Hematopoietic multipotent progenitor cell treated with erythropoietin and hydrocortisone succinate and interleukin-3 and kit ligand, for 17 days (in vitro differentiated cells): ENCODE measurements around the gene AIFM3.

Experiments
- DNase-seq: peaks from one replicate; pipeline ENCODE4 v3.0.0-alpha.2; 2015; ENCODE audit warnings: low spot score

The AIFM3 gene

DNA sequence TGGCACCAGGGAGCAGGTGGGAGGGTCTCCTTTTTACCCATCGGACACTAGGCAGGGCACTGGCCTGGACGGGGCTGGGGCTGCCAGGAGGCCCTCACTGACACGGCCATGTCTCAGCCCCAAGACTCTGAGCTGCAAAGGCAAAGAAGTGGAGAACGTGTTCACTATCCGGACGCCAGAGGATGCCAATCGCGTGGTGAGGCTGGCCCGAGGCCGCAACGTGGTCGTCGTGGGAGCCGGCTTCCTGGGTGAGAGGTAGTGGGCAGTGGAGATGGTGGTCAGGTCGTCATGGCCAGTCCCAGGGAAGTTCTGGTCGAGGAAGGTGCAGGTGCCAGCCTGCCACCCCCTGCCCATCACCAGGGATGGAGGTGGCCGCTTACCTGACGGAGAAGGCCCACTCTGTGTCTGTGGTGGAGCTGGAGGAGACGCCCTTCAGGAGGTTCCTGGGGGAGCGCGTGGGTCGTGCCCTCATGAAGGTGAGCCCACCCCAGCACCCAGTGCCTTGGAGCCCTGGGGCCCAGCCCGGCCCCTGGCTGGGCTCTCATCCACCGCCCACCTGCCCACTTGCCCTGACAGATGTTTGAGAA is 9.3 kb downstream of the AIFM3 start:
- no peak for DNase-seq

GRCh38 chr22:20977019-20977418 is 10.0 kb downstream of the AIFM3 start:
- no peak for DNase-seq

DNA sequence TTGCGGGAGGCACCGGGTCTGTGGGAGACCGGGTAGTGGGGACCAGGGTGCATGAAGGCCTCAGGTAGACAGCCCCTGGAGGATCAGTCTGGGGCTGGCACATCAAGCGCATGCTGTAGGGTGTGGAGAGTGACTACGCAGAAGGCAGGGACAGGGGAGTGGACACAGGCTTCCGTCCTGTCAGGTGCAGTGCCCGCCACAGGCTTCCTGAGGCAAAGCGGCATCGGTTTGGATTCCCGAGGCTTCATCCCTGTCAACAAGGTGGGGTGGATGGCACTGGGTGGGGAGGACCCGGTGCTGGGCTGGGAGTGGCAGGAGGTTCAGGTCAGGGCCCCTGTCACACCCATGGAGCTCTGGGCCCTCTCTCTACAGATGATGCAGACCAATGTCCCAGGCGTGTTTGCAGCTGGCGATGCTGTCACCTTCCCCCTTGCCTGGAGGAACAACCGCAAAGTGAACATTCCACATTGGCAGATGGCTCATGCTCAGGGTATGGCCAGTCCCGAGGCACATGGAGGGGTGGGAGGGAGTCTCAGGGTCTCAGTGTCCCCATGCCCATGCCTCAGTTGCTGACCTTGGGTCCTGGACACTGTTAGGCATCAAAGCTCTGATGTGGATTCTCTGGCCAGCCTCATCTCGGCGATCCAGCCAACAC is 10.6 kb downstream of the AIFM3 start:
- no peak for DNase-seq

GRCh38 chr22:20978419-20978818 is 11.4 kb downstream of the AIFM3 start:
- DNase-seq: no peak

DNA sequence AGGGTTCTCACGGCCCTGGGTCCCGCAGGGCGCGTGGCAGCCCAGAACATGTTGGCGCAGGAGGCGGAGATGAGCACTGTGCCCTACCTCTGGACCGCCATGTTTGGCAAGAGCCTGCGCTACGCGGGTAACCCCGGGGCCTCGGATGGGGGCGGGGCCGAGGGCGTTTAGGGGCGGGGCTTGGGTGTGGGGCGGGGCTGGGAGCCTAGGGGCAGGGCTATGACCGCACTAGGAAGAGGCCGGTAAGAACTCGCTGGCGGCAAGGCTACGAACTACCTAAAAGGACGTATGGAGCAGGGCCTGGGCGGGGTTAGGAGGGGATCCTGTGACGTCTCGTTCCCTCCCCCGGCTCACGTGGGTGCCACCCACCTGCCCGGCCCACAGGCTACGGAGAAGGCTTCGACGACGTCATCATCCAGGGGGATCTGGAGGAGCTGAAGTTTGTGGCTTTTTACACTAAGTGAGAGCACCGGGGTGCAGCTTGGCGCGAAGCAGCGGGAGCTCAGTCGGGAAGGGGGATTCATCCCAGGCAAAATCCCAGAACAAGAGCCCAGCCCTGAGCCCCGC is 12.3 kb downstream of the AIFM3 start:
- DNase-seq: peak; percentile 51

DNA sequence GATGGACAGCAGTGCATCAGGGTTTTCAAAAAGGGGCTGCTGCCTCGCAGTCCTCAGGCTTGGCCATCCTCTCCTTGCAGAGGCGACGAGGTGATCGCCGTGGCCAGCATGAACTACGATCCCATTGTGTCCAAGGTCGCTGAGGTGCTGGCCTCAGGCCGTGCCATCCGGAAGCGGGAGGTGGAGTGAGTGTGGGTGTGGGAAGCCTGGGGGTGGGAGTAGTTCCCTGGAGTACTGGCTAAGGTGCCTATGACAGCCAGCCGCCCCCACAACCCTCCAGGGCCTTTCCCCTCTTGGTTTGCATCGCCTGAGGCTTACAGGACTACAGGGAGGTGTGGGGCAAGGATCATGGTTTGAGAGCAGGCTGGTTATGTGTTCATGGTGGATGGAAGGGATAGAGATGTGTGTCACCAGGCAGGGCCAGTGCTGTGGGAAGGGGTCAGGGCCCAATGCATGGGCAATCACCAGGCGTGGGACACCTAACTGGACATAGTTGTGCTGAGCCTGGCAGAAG is 12.9 kb downstream of the AIFM3 start:
- DNase-seq: no peak

GRCh38 chr22:20980523-20980922 is 13.5 kb downstream of the AIFM3 start:
- no peak for DNase-seq

DNA sequence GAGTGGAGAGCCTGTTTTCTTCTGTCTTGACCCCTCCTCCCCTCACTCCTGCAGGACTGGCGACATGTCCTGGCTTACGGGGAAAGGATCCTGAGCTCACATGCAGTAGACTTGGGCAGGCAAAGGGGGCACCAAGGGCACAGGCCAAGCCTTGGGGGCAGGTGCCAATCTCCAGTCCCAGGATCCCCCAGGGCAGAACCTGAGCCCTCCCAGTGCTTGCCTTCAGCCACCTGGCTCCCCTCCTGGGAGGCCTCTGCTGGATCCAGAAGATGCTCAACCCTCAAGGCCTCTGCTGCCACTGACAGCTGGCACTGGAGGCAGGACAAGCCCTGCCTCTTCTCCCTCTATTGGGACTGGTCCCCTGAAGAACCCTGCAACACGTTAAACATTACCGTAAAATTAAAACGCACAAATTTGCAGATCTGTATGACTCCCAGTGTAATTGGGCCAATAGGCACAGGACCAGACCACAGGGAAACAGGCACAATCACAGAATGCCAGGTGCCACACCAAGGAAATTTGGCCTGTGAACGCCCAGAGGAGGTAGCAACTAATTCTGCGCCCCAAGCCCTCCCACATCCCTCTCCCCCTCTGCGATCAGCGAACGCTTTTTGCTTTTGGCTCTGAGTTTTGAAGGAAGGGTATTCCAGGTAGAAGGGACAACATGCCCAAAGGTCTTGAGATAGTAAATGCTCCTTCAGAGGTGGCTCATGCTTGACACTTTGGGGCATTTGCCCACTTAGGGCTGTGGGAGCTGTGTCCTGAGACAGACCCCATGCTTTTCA is 14.1 kb downstream of the AIFM3 start:
- no peak for DNase-seq

DNA sequence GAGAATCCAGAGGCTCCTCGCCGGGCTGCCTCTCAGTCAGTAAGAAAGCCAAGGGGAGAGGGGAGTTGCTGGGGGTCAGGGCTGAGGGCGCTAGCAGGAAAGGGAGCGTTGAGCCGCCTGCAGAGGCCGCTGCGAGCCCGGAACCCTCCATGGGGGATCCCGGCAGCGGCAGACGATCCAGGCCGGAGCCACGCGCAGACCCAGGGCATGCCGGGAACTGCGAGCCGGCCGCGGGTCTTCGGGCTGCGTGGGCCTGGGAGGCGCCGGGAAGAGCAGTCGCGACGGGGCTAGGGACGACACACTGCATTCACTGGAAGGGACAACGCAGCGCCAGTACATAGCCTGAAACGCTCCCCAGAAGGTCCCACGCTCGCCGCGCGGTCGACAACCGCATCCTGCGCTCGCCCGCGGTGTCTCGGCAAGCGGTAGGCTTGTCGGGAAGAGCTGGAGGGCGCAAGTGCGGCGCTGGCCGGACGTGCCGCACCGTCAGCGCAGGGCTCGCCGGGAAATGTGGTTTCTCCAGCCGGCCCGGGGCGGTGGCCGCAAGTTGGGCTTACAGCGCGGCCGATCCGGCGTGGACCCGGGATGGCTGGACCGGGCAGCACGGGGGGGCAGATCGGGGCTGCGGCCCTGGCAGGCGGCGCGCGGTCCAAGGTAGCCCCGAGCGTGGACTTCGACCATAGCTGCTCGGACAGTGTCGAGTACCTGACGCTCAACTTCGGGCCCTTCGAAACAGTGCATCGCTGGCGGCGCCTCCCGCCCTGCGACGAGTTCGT is 14.9 kb downstream of the AIFM3 start, which contains the start of gene LZTR1:
Gene LZTR1, plus strand, starts transcription at position 511 of the 776 bp plus-strand sequence. Its CDS starts 75 bp downstream, at position 586.
- DNase-seq: peak; percentile 71

- no peak for DNase-seq
Observed at GRCh38 chr22:20982563-20982882, 15.5 kb downstream of the AIFM3 start.

GRCh38 chr22:20983081-20983771 is 16.2 kb downstream of the AIFM3 start:
- no peak for DNase-seq

- no peak for DNase-seq
Observed at GRCh38 chr22:20985720-20986119, 18.7 kb downstream of the AIFM3 start.

GRCh38 chr22:20986365-20986764 is 19.3 kb downstream of the AIFM3 start:
- DNase-seq: no peak

DNA sequence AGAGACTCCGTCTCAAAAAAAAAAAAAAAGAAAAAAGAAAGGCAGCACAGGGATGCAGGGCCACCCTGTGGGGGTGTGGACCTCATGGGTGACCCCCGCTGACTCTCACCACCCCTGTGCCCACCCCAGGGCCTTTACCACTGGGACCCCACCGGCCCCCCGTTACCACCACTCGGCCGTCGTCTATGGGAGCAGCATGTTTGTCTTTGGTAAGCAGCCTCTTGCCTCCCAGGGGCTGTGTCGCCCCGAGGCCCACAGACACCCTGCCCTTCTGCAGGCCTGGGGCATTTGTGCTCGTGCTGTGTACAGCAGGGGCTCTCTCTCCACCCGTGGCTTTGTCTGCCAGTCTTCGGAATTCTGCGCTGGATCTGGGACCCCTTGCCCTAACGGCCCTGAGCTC is 20.3 kb downstream of the AIFM3 start:
- DNase-seq: no peak

- no peak for DNase-seq
Observed at GRCh38 chr22:20988573-20989322, 21.7 kb downstream of the AIFM3 start.

DNA sequence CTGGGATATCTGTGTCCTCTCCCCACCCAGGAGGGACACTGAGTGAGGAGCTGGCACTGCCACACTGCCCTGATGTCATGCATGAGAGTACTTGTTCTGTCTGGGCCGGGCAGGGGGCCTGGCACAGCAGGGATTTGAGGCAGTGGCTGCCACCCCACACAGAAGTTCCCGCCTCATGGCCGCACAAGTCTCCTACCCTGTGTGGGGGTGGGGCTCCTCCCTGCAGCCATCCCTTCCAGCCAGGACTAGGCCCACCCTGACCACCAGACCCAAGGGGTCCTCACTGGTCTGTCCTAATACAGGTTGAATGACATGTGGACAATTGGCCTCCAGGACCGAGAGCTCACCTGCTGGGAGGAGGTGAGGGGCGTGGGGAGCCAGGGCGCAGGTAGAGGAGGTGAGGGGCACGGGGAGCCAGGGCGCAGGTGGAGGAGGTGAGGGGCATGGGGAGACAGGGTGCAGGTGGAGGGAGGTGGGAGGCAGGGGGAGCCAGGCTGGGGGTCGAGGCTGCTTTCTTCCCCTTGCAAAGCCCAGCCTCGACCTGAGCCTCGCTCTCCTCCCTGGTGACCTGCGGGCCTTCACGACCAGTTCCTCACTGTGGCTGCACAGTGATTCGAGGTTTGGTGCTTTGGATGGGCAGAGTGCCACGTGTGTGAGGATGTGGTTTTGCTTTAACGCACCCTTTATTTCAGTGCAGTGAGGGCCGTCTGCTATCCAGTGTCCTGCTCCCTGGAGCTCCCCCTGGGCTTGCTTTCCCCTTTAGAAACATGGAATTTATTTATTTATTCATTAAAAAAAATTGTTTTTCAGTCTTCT is 22.5 kb downstream of the AIFM3 start:
- DNase-seq: no peak

- no peak for DNase-seq
Observed at GRCh38 chr22:20990184-20991180, 23.4 kb downstream of the AIFM3 start.

GRCh38 chr22:20991252-20992055 is 24.4 kb downstream of the AIFM3 start:
- no peak for DNase-seq
